Natural killer cell treated with Interleukin-12 subunit alpha and Interleukin-12 subunit beta and Interleukin-15 and Interleukin-18, amount 100 ng/mL, for 72 hours (primary cell): ENCODE results near the gene MCHR2. TPM values are rescaled to one million over a fixed set of nuclear protein-coding genes. Genes with fewer than 3 reads are reported as not detected.

Experiments used
- ATAC-seq, 2 donors: fragments of 150-1000 bp; cut with Tn5 transposase in 1 of 2; sonication (Bioruptor Pico), chemical (Tn5 transposase) in 1 of 2; 2 replicates each; pipeline ENCODE4 v1.10.0; 2021
- DNase-seq: peaks from one replicate; pipeline ENCODE4 v3.0.0; 2022; ENCODE audit warnings: low spot score
- H3K27ac Mint-ChIP-seq, 2 donors: 1 replicate in 1 of 2; 2 replicates in 1 of 2; pipeline ENCODE4 v1.8.0; 2022; ENCODE audit warnings: mixed read lengths in 2 of 2, mild to moderate bottlenecking in 1 of 2, moderate library complexity in 1 of 2
- H3K27me3 Mint-ChIP-seq, 2 donors: 1 replicate in 1 of 2; 2 replicates in 1 of 2; pipeline ENCODE4 v1.8.0; 2022; ENCODE audit warnings: mixed read lengths in 2 of 2
- H3K36me3 Mint-ChIP-seq: one replicate; pipeline ENCODE4 v1.8.0; 2022; ENCODE audit warnings: mixed read lengths
- H3K4me1 Mint-ChIP-seq, 2 donors: 1 replicate in 1 of 2; 2 replicates in 1 of 2; pipeline ENCODE4 v1.8.0; 2022; ENCODE audit warnings: low read depth in 2 of 2, mixed read lengths in 2 of 2, mild to moderate bottlenecking in 1 of 2
- H3K4me3 Mint-ChIP-seq: one replicate; pipeline ENCODE4 v1.8.0; 2022; ENCODE audit warnings: mixed read lengths
- H3K9me3 Mint-ChIP-seq: 2 replicates; pipeline ENCODE4 v1.8.0; 2022; ENCODE audit warnings: mixed read lengths
- total RNA-seq, 2 donors: library from RNA; stranded (reverse); gene quantifications; one replicate each; pipeline ENCODE4 v1.2.3, GENCODE V29; 2022

The MCHR2 gene
- total RNA-seq, 2 donors from 2014 or later = not detected

GRCh38 chr6:99960027-99960426 is 34.0 kb downstream of the MCHR2 start:
- Mint-ChIP-seq H3K9me3 (peaks cover 11% of the 10 kb centered on the region), H3K27me3 (no peaks in the 10 kb centered on the region), H3K27ac (no peak overlapping the region), H3K36me3 (peaks cover 15% of the 10 kb centered on the region), H3K4me3 (no peak overlapping the region), H3K4me1 (no peaks in the 10 kb centered on the region)
- DNase-seq (no peak), ATAC-seq (no peak)

- ATAC-seq (no peak), DNase-seq (no peak)
- no peak overlapping the region for H3K27ac Mint-ChIP-seq
- H3K4me1 Mint-ChIP-seq = no peaks in the 10 kb centered on the region
- H3K27me3 Mint-ChIP-seq = no peaks in the 10 kb centered on the region
- no peaks in the 10 kb centered on the region for H3K36me3 Mint-ChIP-seq
- H3K9me3 Mint-ChIP-seq = peaks cover 7% of the 10 kb centered on the region
- no peak overlapping the region for H3K4me3 Mint-ChIP-seq
These were observed 42.8 kb downstream of the MCHR2 start for GRCh38 chr6:99951016-99951805.

- DNase-seq (no peak), ATAC-seq (no peak)
- H3K36me3 Mint-ChIP-seq = no peaks in the 10 kb centered on the region
- H3K4me1 Mint-ChIP-seq = no peaks in the 10 kb centered on the region
- peaks cover 0 to 2% of the 10 kb centered on the region in 2 donors for H3K27me3 Mint-ChIP-seq
- H3K9me3 Mint-ChIP-seq = peaks cover 5% of the 10 kb centered on the region
- no peak overlapping the region for H3K4me3 Mint-ChIP-seq
- no peak overlapping the region for H3K27ac Mint-ChIP-seq
These were observed 48.0 kb downstream of the MCHR2 start for GRCh38 chr6:99946005-99946404.

GRCh38 chr6:99943846-99944245 is 50.2 kb downstream of the MCHR2 start:
- Mint-ChIP-seq H3K9me3 (peaks cover 5% of the 10 kb centered on the region), H3K4me3 (no peak overlapping the region), H3K27ac (no peak overlapping the region), H3K4me1 (no peaks in the 10 kb centered on the region), H3K36me3 (no peaks in the 10 kb centered on the region), H3K27me3 (peaks cover 0 to 2% of the 10 kb centered on the region in 2 donors)
- DNase-seq = no peak
- ATAC-seq = no peak

GRCh38 chr6:99940582-99940981 is 53.4 kb downstream of the MCHR2 start:
- Mint-ChIP-seq H3K36me3 (no peaks in the 10 kb centered on the region), H3K27ac (no peak overlapping the region), H3K27me3 (peaks cover 0 to 2% of the 10 kb centered on the region in 2 donors), H3K9me3 (peaks cover 8% of the 10 kb centered on the region), H3K4me3 (no peak overlapping the region), H3K4me1 (no peaks in the 10 kb centered on the region)
- DNase-seq (no peak), ATAC-seq (no peak)

- H3K4me1 Mint-ChIP-seq = no peaks in the 10 kb centered on the region
- ATAC-seq (no peak), DNase-seq (no peak)
- peaks cover 7% of the 10 kb centered on the region for H3K9me3 Mint-ChIP-seq
- H3K27me3 Mint-ChIP-seq = no peaks in the 10 kb centered on the region
- H3K36me3 Mint-ChIP-seq = no peaks in the 10 kb centered on the region
- no peak overlapping the region for H3K27ac Mint-ChIP-seq
- H3K4me3 Mint-ChIP-seq = no peak overlapping the region
These were observed 60.9 kb downstream of the MCHR2 start for GRCh38 chr6:99933129-99933528.

- peaks cover 3% of the 10 kb centered on the region for H3K9me3 Mint-ChIP-seq
- no peak overlapping the region for H3K27ac Mint-ChIP-seq
- H3K36me3 Mint-ChIP-seq = no peaks in the 10 kb centered on the region
- peaks cover 2 to 6% of the 10 kb centered on the region in 2 donors for H3K27me3 Mint-ChIP-seq
- ATAC-seq (no peak), DNase-seq (no peak)
- H3K4me3 Mint-ChIP-seq = no peak overlapping the region
- no peaks in the 10 kb centered on the region for H3K4me1 Mint-ChIP-seq
These were observed 81.4 kb downstream of the MCHR2 start for GRCh38 chr6:99912657-99913056.

- no peak overlapping the region for H3K4me3 Mint-ChIP-seq
- H3K4me1 Mint-ChIP-seq = no peaks in the 10 kb centered on the region
- DNase-seq (no peak), ATAC-seq (no peak)
- no peak overlapping the region for H3K27ac Mint-ChIP-seq
- H3K27me3 Mint-ChIP-seq = peaks cover 0 to 6% of the 10 kb centered on the region in 2 donors
- no peaks in the 10 kb centered on the region for H3K9me3 Mint-ChIP-seq
- H3K36me3 Mint-ChIP-seq = no peaks in the 10 kb centered on the region
These were observed 88.6 kb downstream of the MCHR2 start for GRCh38 chr6:99905209-99906106.

GRCh38 chr6:99901596-99902384 is 92.2 kb downstream of the MCHR2 start:
- H3K4me1 Mint-ChIP-seq = no peaks in the 10 kb centered on the region

GRCh38 chr6:99894815-99895214 is 99.2 kb downstream of the MCHR2 start:
- Mint-ChIP-seq H3K27ac (no peak overlapping the region), H3K36me3 (no peaks in the 10 kb centered on the region)
- no peak for ATAC-seq

More at GRCh38 chr6:99901596-99902384, 92.2 kb downstream of the MCHR2 start:
- Mint-ChIP-seq H3K27ac (no peak overlapping the region), H3K4me3 (no peak overlapping the region), H3K9me3 (peaks cover 2% of the 10 kb centered on the region), H3K36me3 (no peaks in the 10 kb centered on the region), H3K27me3 (no peaks in the 10 kb centered on the region)
- no peak for DNase-seq
- ATAC-seq = no peak

GRCh38 chr6:99887066-99887465 is 107.0 kb downstream of the MCHR2 start:
- no peaks in the 10 kb centered on the region for H3K36me3 Mint-ChIP-seq
- no peak for DNase-seq
- peaks cover 5 to 19% of the 10 kb centered on the region in 2 donors for H3K27me3 Mint-ChIP-seq
- H3K9me3 Mint-ChIP-seq = peaks cover 3% of the 10 kb centered on the region
- H3K4me1 Mint-ChIP-seq = no peaks in the 10 kb centered on the region
- H3K27ac Mint-ChIP-seq = no peak overlapping the region
- no peak overlapping the region for H3K4me3 Mint-ChIP-seq
- no peak for ATAC-seq

More at GRCh38 chr6:99894815-99895214, 99.2 kb downstream of the MCHR2 start:
- no peaks in the 10 kb centered on the region for H3K4me1 Mint-ChIP-seq
- no peak for DNase-seq
- no peak overlapping the region for H3K4me3 Mint-ChIP-seq
- peaks cover 2% of the 10 kb centered on the region for H3K9me3 Mint-ChIP-seq
- H3K27me3 Mint-ChIP-seq = peaks cover 0 to 14% of the 10 kb centered on the region in 2 donors

GRCh38 chr6:99885051-99885450 is 109.0 kb downstream of the MCHR2 start:
- H3K36me3 Mint-ChIP-seq = no peaks in the 10 kb centered on the region
- H3K4me1 Mint-ChIP-seq = no peaks in the 10 kb centered on the region
- ATAC-seq = no peak

GRCh38 chr6:99882128-99882702 is 111.8 kb downstream of the MCHR2 start:
- peaks cover 6% of the 10 kb centered on the region in 2 donors for H3K27me3 Mint-ChIP-seq
- H3K27ac Mint-ChIP-seq = no peak overlapping the region
- DNase-seq = no peak
- H3K36me3 Mint-ChIP-seq = no peaks in the 10 kb centered on the region
- no peaks in the 10 kb centered on the region for H3K9me3 Mint-ChIP-seq
- H3K4me1 Mint-ChIP-seq = no peaks in the 10 kb centered on the region
- no peak overlapping the region for H3K4me3 Mint-ChIP-seq
- no peak for ATAC-seq

More at GRCh38 chr6:99885051-99885450, 109.0 kb downstream of the MCHR2 start:
- Mint-ChIP-seq H3K4me3 (no peak overlapping the region), H3K27me3 (peaks cover 6 to 9% of the 10 kb centered on the region in 2 donors), H3K9me3 (peaks cover 3% of the 10 kb centered on the region), H3K27ac (no peak overlapping the region)
- no peak for DNase-seq
